ENCODE results near the gene SF3B5.
A peak's percentile ranks its signal among the peaks of the same experiment; 100 is the strongest.
"Not testable (repeated sequence)": the region's sequence is repeated elsewhere in the genome, so short reads cannot be mapped to it uniquely, and the experiment has no call there.

The SF3B5 gene

GRCh38 chr6:144062786-144063185, 32.6 kb downstream of the SF3B5 start:
- peak; percentile 11 for DNase-seq

DNA sequence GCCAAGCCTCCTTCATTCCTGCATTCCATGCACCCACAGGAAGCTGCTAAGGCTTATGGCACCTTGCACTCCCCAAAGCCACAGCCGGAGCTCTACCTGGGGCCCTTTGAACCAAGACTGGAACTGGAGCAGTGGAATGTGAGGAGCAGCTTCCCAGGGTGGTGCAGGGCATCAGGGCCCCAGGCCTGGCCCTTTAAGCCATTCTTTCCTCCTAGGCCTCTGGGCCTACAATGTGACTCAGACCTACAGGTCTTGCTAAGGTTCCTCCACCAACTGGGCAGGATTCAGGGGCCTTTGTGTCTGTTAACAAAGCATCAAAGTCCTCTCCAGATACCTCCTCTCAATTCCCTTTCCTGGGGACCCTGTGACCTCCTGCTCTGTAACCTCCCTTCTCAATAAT, 36.2 kb downstream of the SF3B5 start:
- no peak for DNase-seq

GRCh38 chr6:144055121-144055931, 40.0 kb downstream of the SF3B5 start:
- DNase-seq: no peak

DNA sequence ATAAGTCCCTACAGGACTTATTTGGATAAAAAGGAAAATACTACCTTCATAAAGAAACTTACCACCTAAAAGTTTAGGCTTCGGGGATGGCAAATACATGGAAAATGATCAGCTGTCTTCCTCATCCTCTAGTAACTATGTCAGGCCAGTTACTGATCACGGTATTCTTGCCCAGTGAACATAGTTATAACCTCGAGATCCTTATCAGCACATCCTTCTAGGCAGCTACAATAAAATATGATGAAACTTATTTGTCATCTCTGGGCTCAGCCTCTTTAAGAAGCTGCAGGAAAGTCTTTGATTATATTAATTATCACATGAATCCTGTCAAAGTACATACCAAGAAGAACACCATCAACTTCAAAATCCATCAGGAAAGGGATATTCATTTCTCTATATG, 41.8 kb downstream of the SF3B5 start:
- DNase-seq: no peak

GRCh38 chr6:144052488-144052887, 42.9 kb downstream of the SF3B5 start:
- no peak for DNase-seq

DNA sequence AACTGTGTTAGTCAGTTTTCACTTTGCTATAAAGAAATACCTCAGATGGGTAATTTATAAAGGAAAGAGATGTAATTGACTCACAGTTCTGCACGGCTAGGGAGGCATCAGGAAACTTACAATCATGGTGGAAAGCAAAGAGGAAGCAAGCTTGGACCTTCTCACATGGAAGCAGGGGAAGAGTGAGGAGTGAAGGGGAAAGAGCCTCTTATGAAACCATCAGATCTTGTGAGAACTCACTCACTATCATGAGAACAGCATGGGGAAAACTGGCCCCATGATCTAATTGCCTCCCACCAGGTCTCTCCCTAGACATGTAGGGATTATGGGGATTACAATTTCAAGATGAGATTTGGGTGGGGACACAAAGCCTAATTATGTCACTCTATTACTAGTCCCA, 46.0 kb downstream of the SF3B5 start:
- DNase-seq: no peak

DNA sequence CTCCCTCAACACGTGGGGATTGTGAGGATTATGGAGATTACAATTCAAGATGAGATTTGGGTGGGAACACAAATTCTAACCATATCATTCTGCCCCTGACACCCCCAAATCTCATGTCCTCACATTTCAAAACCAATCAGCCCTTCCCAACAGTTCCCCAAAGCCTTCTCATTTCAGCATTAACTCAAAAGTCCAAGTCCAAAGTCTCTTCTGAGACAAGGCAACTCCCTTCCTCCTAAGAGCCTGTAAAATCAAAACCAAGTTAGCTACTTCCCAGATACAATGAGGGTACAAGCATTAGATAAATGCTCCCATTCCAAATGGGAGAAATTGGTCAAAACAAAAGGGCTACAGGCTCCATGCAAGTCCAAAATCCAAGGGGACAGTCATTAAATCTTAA, 47.7 kb downstream of the SF3B5 start:
- no peak for DNase-seq

DNA sequence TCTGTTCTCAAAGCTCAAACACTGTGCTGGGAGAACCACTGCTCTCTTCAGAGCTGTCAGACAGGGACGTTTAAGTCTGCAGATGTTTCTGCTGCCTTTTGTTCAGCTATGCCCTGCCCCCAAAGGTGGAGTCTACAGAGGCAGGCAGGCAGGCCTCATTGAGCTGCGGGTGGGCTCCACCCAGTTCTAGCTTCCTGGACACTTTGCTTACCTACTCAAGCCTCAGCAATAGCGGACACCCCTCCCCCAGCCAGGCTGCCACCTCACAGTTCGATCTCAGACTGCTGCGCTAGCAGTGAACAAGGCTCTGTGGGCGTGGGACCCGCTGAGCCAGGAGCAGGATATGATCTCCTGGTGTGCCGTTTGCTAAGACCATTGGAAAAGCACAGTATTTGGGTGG, 48.7 kb downstream of the SF3B5 start:
- DNase-seq: not testable (repeated sequence)

DNA sequence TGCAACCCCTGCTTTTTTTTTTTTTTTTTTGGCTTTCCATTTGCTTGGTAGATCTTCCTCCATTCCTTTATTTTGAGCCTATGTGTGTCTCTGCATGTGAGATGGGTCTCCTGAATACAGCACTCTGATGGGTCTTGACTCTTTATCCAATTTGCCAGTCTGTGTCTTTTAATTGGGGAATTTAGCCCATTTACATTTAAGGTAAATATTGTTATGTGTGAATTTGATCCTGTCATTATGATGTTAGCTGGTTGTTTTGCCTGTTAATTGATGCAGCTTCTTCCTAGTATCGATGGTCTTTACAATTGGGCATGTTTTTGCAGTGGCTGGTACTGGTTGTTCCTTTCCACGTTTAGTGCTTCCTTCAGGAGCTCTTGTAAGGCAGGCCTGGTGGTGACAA, 50.4 kb downstream of the SF3B5 start:
- not testable (repeated sequence) for DNase-seq
